Measurements from ENCODE around the gene TRMT112. TPM values are rescaled to one million over a fixed set of nuclear protein-coding genes. Genes with fewer than 3 reads are reported as not detected.

Gene TRMT112
- total RNA-seq, 2 donors from 2014 or later = 145 to 154 TPM

GRCh38 chr11:64306563-64306875, 10.8 kb downstream of the TRMT112 start:
- peaks cover 42% of the 10 kb centered on the region for H3K4me1 Mint-ChIP-seq (ENCODE audit: low read depth)

GRCh38 chr11:64305691-64306562, 11.4 kb downstream of the TRMT112 start:
- Mint-ChIP-seq H3K4me3 (peak overlapping the region; percentile 93 to 100), H3K9me3 (no peaks in the 10 kb centered on the region), H3K36me3 (ENCODE audit: insufficient read depth in 2 of 2) (peaks cover 0 to 10% of the 10 kb centered on the region in 2 donors), H3K27me3 (ENCODE audit: low read depth) (peaks cover 11% of the 10 kb centered on the region), H3K27ac (peak overlapping the region; percentile 23), H3K4me1 (ENCODE audit: low read depth) (peaks cover 44% of the 10 kb centered on the region)
- DNase-seq = peak; percentile 79 to 82
- peak; percentile 31 to 34 for ATAC-seq (replicated peaks in 1 of 2)

More at GRCh38 chr11:64306563-64306875, 10.8 kb downstream of the TRMT112 start:
- ATAC-seq (replicated peaks in 1 of 2) (no peak), DNase-seq (no peak)
- Mint-ChIP-seq H3K27ac (peak overlapping the region; percentile 23), H3K9me3 (no peaks in the 10 kb centered on the region), H3K4me3 (peak overlapping the region; percentile 93 to 100), H3K36me3 (ENCODE audit: insufficient read depth in 2 of 2) (peaks cover 0 to 10% of the 10 kb centered on the region in 2 donors), H3K27me3 (ENCODE audit: low read depth) (peaks cover 5% of the 10 kb centered on the region)

DNA sequence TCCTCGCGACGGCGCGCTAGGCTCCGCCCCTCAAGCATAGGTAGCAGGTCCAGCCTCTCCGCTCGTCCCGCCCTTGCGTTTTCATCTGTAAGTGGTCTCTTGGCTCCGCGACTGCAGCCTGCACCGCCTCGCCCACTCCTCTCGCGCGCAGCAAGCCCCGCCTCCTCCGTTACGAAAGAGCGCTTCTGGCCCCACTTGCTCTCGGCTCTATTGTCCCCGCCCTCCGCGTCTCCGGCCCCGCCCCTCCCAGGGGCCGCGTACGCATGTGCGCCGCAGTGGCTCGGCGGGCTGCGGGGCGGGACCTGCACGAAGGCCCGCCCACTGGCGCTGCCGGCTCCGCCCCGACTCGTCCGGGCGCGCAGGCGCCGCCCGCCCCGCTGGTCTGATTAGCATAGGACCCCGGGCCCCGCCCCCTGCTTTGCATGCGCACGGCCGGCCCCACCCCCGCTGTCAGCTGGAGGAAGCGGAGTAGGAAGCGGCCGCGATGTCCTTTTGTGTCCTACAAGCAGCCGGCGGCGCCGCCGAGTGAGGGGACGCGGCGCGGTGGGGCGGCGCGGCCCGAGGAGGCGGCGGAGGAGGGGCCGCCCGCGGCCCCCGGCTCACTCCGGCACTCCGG, 12.2 kb downstream of the TRMT112 start, which contains the start of gene ESRRA:
Gene ESRRA, plus strand, starts transcription at position 450 of the 616 bp plus-strand sequence. CDS start 1,656 bp downstream, outside the sequence.
- Mint-ChIP-seq H3K4me1 (ENCODE audit: low read depth) (peaks cover 49% of the 10 kb centered on the region), H3K27me3 (ENCODE audit: low read depth) (peaks cover 19% of the 10 kb centered on the region), H3K9me3 (no peaks in the 10 kb centered on the region), H3K27ac (peak within 1 kb of the TSS; percentile 97), H3K36me3 (ENCODE audit: insufficient read depth in 2 of 2) (peaks cover 0 to 10% of the 10 kb centered on the region in 2 donors), H3K4me3 (peak within 1 kb of the TSS; percentile 98 to 100)
- peak; percentile 100 for DNase-seq
- peak; percentile 77 to 79 for ATAC-seq (replicated peaks in 1 of 2)

DNA sequence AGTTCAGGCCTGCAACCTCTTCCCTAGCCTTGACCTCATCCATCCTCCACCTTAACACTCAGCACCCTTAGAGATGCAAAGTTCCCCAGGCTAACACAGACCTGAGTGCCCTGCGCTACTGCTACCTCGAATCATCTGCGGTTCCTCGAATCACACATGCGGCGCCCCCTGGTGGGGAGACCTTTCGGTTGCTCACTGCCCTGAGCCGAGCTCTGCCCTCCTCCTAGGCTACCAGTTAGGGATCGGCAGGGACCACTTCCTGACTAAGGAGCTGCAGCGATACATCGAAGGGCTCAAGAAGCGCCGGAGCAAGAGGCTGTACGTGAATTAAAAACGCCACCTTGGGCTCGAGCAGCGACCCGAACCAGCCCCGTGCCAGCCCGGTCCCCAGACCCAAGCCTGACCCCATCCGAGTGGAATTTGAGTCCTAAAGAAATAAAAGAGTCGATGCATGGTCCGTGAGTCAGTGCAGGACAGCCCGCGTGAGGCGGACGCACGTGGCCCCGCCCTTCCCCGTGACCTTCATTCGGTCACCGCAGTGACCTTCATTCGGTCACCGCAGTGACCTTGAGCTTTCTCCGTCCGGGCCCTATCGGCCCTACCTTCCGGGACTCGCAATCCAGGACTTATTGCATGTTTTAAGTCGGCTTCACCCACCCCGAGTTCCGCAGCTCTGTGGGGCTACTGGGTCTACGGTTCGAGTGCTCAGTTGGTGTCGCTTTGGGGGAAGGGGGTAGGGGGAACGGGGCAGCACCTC, 12.9 kb downstream of the TRMT112 start:
- ATAC-seq (replicated peaks in 1 of 2) (peak; percentile 47), DNase-seq (peak; percentile 96 to 97)
- Mint-ChIP-seq H3K9me3 (no peaks in the 10 kb centered on the region), H3K4me1 (ENCODE audit: low read depth) (peaks cover 50% of the 10 kb centered on the region), H3K27me3 (ENCODE audit: low read depth) (peaks cover 23% of the 10 kb centered on the region), H3K27ac (peak overlapping the region; percentile 97), H3K4me3 (peak overlapping the region; percentile 95 to 98), H3K36me3 (ENCODE audit: insufficient read depth in 2 of 2) (peaks cover 0 to 10% of the 10 kb centered on the region in 2 donors)

- no peak for DNase-seq
- peaks cover 0 to 10% of the 10 kb centered on the region in 2 donors for H3K36me3 Mint-ChIP-seq (ENCODE audit: insufficient read depth in 2 of 2)
- H3K4me1 Mint-ChIP-seq (ENCODE audit: low read depth) = peaks cover 51% of the 10 kb centered on the region
- ATAC-seq (replicated peaks in 1 of 2) = no peak
- H3K27ac Mint-ChIP-seq = no peak overlapping the region
- no peaks in the 10 kb centered on the region for H3K9me3 Mint-ChIP-seq
- peaks cover 26% of the 10 kb centered on the region for H3K27me3 Mint-ChIP-seq (ENCODE audit: low read depth)
- peak overlapping the region; percentile 95 to 98 for H3K4me3 Mint-ChIP-seq
Observed at GRCh38 chr11:64304032-64304315, 13.4 kb downstream of the TRMT112 start.

- Mint-ChIP-seq H3K27me3 (ENCODE audit: low read depth) (peaks cover 32% of the 10 kb centered on the region), H3K4me1 (ENCODE audit: low read depth) (peaks cover 51% of the 10 kb centered on the region), H3K4me3 (peak overlapping the region in 1 of 2 donors; percentile 95), H3K9me3 (no peaks in the 10 kb centered on the region), H3K27ac (no peak overlapping the region), H3K36me3 (ENCODE audit: insufficient read depth in 2 of 2) (peaks cover 0 to 10% of the 10 kb centered on the region in 2 donors)
- DNase-seq (no peak), ATAC-seq (replicated peaks in 1 of 2) (no peak)
Observed at GRCh38 chr11:64303109-64304031, 14.0 kb downstream of the TRMT112 start.

GRCh38 chr11:64299847-64300648, 17.3 kb downstream of the TRMT112 start, which contains the start of gene CATSPERZ:
Gene CATSPERZ, plus strand, starts transcription at chr11:64300358. Its CDS starts 53 bp downstream, at chr11:64300411.
- Mint-ChIP-seq H3K4me1 (ENCODE audit: low read depth) (peaks cover 32% of the 10 kb centered on the region), H3K27me3 (ENCODE audit: low read depth) (peaks cover 65% of the 10 kb centered on the region), H3K9me3 (no peaks in the 10 kb centered on the region), H3K36me3 (ENCODE audit: insufficient read depth in 2 of 2) (no peaks in the 10 kb centered on the region), H3K4me3 (peak within 1 kb of the TSS; percentile 84 to 85), H3K27ac (no peak within 1 kb of the TSS)
- DNase-seq (no peak), ATAC-seq (replicated peaks in 1 of 2) (no peak)

GRCh38 chr11:64298966-64299846, 18.2 kb downstream of the TRMT112 start:
- DNase-seq (no peak), ATAC-seq (replicated peaks in 1 of 2) (no peak)
- Mint-ChIP-seq H3K36me3 (ENCODE audit: insufficient read depth in 2 of 2) (no peaks in the 10 kb centered on the region), H3K27ac (no peak overlapping the region), H3K4me1 (ENCODE audit: low read depth) (peaks cover 27% of the 10 kb centered on the region), H3K4me3 (peak overlapping the region; percentile 84 to 85), H3K27me3 (ENCODE audit: low read depth) (peaks cover 74% of the 10 kb centered on the region), H3K9me3 (no peaks in the 10 kb centered on the region)

DNA sequence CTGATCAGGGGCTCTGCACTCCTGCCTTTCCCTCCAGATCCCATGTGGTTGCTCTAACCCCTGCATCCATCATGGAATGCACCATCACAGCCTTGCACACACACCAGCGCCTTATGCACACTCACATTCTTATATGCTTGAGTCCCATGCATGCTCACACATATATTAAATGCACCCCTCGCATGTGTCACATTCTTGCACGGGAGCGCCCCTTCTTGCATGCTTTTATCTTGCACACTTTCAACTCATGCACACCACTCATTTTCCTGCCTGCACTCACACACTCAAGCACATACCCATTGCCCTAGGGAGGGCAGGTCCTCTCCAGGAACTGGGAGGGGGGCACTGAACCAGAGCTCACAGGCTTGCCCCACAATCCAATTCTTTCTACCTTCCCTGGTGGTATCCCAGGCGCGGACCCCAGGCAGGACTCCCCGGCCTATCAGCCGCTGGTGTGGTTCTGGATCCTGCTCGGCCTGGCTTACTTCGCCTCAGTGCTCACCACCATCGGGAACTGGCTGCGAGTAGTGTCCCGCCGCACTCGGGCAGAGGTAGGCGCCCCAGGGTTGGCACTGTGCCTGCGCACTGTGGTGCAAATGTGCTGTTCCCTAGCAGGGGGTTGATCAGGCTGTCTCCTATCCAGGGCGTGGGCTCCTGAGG, 19.5 kb downstream of the TRMT112 start:
- peaks cover 14% of the 10 kb centered on the region for H3K4me1 Mint-ChIP-seq (ENCODE audit: low read depth)
- H3K4me3 Mint-ChIP-seq = no peak overlapping the region
- DNase-seq = no peak
- no peak for ATAC-seq (replicated peaks in 1 of 2)
- no peaks in the 10 kb centered on the region for H3K9me3 Mint-ChIP-seq
- H3K27me3 Mint-ChIP-seq (ENCODE audit: low read depth) = peaks cover 87% of the 10 kb centered on the region
- H3K27ac Mint-ChIP-seq = no peak overlapping the region
- no peaks in the 10 kb centered on the region for H3K36me3 Mint-ChIP-seq (ENCODE audit: insufficient read depth in 2 of 2)

DNA sequence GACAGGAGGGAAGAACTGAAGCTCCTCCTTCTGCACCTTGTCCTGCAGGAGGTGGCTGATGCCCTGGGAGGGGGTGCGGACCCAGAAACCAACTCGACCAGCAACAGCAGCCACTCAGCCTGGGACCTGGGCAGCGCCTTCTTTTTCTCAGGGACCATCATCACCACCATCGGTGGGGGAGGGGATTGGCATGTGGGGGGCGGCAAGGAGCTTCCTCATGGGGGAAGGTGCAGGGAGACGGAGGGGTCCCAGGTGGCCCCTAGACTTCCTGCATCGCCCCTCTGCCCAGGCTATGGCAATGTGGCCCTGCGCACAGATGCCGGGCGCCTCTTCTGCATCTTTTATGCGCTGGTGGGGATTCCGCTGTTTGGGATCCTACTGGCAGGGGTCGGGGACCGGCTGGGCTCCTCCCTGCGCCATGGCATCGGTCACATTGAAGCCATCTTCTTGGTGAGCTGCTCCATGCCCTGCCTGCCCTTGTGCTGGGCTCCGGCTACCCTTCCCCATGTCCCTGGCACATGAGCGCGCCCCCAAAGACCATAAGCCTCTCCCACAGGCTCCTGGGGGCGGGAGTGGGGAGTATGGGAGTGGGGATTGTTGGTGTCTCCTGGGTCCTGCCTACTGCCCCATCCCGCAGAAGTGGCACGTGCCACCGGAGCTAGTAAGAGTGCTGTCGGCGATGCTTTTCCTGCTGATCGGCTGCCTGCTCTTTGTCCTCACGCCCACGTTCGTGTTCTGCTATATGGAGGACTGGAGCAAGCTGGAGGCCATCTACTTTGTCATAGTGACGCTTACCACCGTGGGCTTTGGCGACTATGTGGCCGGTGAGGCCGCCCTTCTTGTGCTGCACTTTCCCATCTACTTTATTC, 20.3 kb downstream of the TRMT112 start:
- Mint-ChIP-seq H3K36me3 (ENCODE audit: insufficient read depth in 2 of 2) (no peaks in the 10 kb centered on the region), H3K4me3 (no peak overlapping the region), H3K27ac (no peak overlapping the region), H3K9me3 (no peaks in the 10 kb centered on the region), H3K4me1 (ENCODE audit: low read depth) (peaks cover 14% of the 10 kb centered on the region), H3K27me3 (ENCODE audit: low read depth) (peaks cover 89% of the 10 kb centered on the region)
- DNase-seq (no peak), ATAC-seq (replicated peaks in 1 of 2) (no peak)

Data from activated T-cell treated with anti-CD3 and anti-CD28 coated beads, Interleukin-2, amount 50 U/mL, for 72 hours (primary cell).